ENCODE results near the gene SYNE1. TPM values are rescaled to one million over a fixed set of nuclear protein-coding genes. Genes with fewer than 3 reads are reported as not detected.
A peak's percentile ranks its signal among the peaks of the same experiment; 100 is the strongest.

SYNE1 gene
- polyA plus RNA-seq, 2 of the 4 experiments (the other 2 are of a cell fraction), result 10.5 to 28.5 TPM

GRCh38 chr6:152380993-152381898 is 255.9 kb downstream of the SYNE1 start (continued):
- TF ChIP-seq REST (IDR thresholded peaks at IDR 0.05) (no peak), BHLHE40 (IDR thresholded peaks at IDR 0.05; ENCODE audit: low read depth, low read length) (no peak), EP300 (IDR thresholded peaks at IDR 0.05) (peak; percentile 39 to 73; a peak in 3 of 5 replicates), MYC (IDR thresholded peaks at IDR 0.05; ENCODE audit: borderline replicate concordance, low read length) (0 out of 2 replicates have a peak, but pooled peaks have one; percentile 24), MAFK (IDR thresholded peaks at IDR 0.05; ENCODE audit: partially characterized antibody) (peak; percentile 11)

- TF ChIP-seq ELK1 (IDR thresholded peaks at IDR 0.05; ENCODE audit: low read depth, low read length), result no peak
- TF ChIP-seq CTCF (IDR thresholded peaks at IDR 0.05), result no peak
- TF ChIP-seq MAX (IDR thresholded peaks at IDR 0.05), result no peak
- no peak for TF ChIP-seq EHMT2 (IDR thresholded peaks at IDR 0.05; ENCODE audit: low read depth)
- no peak for TF ChIP-seq CHD4 (IDR thresholded peaks at IDR 0.05; ENCODE audit: borderline replicate concordance)
- TF ChIP-seq EP300 (IDR thresholded peaks at IDR 0.05), result no peak
- TF ChIP-seq MAZ (IDR thresholded peaks at IDR 0.05; ENCODE audit: borderline replicate concordance, low read depth, low read length), result no peak
- no peak for TF ChIP-seq ZC3H11A (IDR thresholded peaks at IDR 0.05)
- peak in 1 of 2 experiments; percentile 38 for DNase-seq (ENCODE audit: low read depth in 1 of 2, low spot score in 1 of 2)
- Histone ChIP-seq H3K9me3 (no peaks in the 10 kb centered on the region), H3K27ac (peak overlapping the region; percentile 90 to 94), H3K4me3 (peak overlapping the region; percentile 61), H3K4me2 (peak overlapping the region; percentile 91), H3K4me1 (peaks cover 28% of the 10 kb centered on the region)
- POLR2A ChIA-PET, result interaction anchor here (0.6 to 1.1 kb wide), 3 partner anchors 91 to 602 kb away, joined by 3 to 5 read pairs (median 4); partner anchors contain the start of gene FBXO5
- ATAC-seq, result peak; percentile 66 to 72; a peak in 5 of 6 replicates
- FAIRE-seq, result no peak
- 2% methylated on average over 5 of the region's 5 CpGs for WGBS (ENCODE audit: missing lambda C conversion rate)
- CTCF ChIA-PET, result interaction anchor here (0.8 kb wide), 1 partner anchor 82 kb away, joined by 3 read pairs; no protein-coding TSS in a partner anchor
Measured at GRCh38 chr6:152380351-152380767, 256.8 kb downstream of the SYNE1 start.

- Histone ChIP-seq H3K4me1 (peaks cover 26% of the 10 kb centered on the region), H3K9me3 (no peaks in the 10 kb centered on the region), H3K4me3 (peak overlapping the region; percentile 61), H3K27ac (peak overlapping the region in 1 of 2 experiments; percentile 14; a peak in 2 of 6 replicates), H3K4me2 (peak overlapping the region; percentile 91)
- ChIA-PET POLR2A (interaction anchor here (1.1 kb wide), 1 partner anchor 92 kb away, joined by 3 read pairs; no protein-coding TSS in a partner anchor), CTCF (no interaction called here)
- no peak for FAIRE-seq
- no peak for DNase-seq (ENCODE audit: low read depth in 1 of 2, low spot score in 1 of 2)
- ATAC-seq, result no peak
- TF ChIP-seq JUNB (IDR thresholded peaks at IDR 0.05) (no peak), POLR2A (IDR thresholded peaks at IDR 0.05; ENCODE audit: low read length) (no peak), POLR2AphosphoS2 (conservative IDR thresholded peaks at IDR 0.05; ENCODE audit: low read length) (no peak), EHMT2 (IDR thresholded peaks at IDR 0.05; ENCODE audit: low read depth) (no peak), REST (IDR thresholded peaks at IDR 0.05) (no peak), HMGXB4 (CRISPR knock-in tag; IDR thresholded peaks at IDR 0.05; ENCODE audit: borderline replicate concordance) (no peak), FOSL2 (IDR thresholded peaks at IDR 0.05) (no peak), FOSL2 (CRISPR knock-in tag; IDR thresholded peaks at IDR 0.05) (no peak), RNF2 (IDR thresholded peaks at IDR 0.05; ENCODE audit: borderline replicate concordance, low read depth) (no peak), CHD2 (IDR thresholded peaks at IDR 0.05; ENCODE audit: low read length, partially characterized antibody) (no peak)
Measured at GRCh38 chr6:152379423-152379822, 257.7 kb downstream of the SYNE1 start.

Measured in A549 (cell line).